Vagina (tissue), 2 donors: ENCODE data around the gene PHB1.

Experiments
- CTCF ChIP-seq, 3 experiments: fragments of 450-650 bp in 2 of 3; fragments of 200-600 bp in 1 of 3; sonication (generic) in 1 of 3; IDR thresholded peaks; one replicate each; pipeline ENCODE4 v1.5.1; 2017 to 2019; ENCODE audit warnings: antibody characterized with exemption in 3 of 3, mild to moderate bottlenecking in 2 of 3, moderate library complexity in 2 of 3
- POLR2A ChIP-seq, 2 donors: fragments of 450-650 bp; IDR thresholded peaks; one replicate each; pipeline ENCODE4 v1.6.1; 2017; ENCODE audit warnings: antibody characterized with exemption in 2 of 2, mild to moderate bottlenecking in 2 of 2, moderate library complexity in 2 of 2
- POLR2AphosphoS5 ChIP-seq, 2 donors: sonication (generic); formaldehyde crosslinking; IDR thresholded peaks; one replicate each; pipeline ENCODE4 v1.9.0; 2017; ENCODE audit warnings: antibody characterized with exemption in 2 of 2, mild to moderate bottlenecking in 2 of 2, low read depth in 1 of 2; ENCODE audit not compliant: insufficient read depth in 1 of 2

- no peak for TF ChIP-seq POLR2AphosphoS5 (IDR thresholded peaks at IDR 0.05; ENCODE audit: insufficient read depth in 1 of 2, low read depth in 1 of 2)
- TF ChIP-seq CTCF (IDR thresholded peaks at IDR 0.05): no peak
- TF ChIP-seq POLR2A (IDR thresholded peaks at IDR 0.05): no peak
Measured at GRCh38 chr17:49456183-49456965, 41.7 kb upstream of the PHB1 start.
